GM19463 (cell line): ENCODE measurements around the gene LRP1B.

Experiments
- ATAC-seq: cut with Tn5 transposase; IDR thresholded peaks from one replicate; pipeline ENCODE4 v1.9.1; 2021; ENCODE audit warnings: mild to moderate bottlenecking, moderate library complexity; ENCODE audit not compliant: unreplicated experiment

LRP1B gene

DNA sequence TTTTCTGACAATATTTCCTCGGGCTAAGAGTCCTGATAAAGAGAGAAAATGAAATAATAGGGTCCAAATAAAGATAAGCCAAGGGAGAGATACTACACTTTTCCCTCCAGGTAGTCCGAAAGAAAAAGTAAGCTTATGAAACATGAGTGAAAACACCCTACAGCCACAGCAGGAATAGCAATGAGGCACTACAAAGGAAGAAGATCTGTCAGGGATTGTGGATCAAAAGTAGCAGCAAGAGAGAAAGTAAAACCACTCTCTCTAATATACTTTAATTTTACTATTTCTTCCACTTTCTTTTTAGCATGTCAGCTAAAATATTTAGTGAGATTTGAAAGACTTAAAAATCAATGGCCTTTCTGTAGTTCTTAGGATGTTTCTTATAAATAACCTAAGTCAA, 1601.8 kb downstream of the LRP1B start:
- no peak for ATAC-seq

DNA sequence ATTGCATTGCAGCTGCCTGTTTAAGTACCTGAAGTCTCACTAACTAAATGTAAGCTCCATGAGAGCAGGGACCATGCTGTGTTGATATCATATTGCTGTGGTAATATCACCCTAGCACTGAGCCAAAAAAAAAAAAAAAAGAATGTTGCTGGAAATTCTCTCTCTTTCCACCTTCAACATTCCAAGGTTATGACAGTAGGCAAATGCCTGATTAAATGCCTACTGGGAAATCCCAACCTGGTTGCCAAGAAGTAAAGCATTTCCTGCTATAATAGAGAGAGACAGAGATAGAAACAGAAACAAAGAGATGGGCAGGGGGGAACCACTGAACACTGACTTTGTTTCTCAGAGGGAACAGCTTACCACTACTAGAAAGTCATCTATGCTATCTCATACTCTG, 1604.2 kb downstream of the LRP1B start:
- no peak for ATAC-seq

DNA sequence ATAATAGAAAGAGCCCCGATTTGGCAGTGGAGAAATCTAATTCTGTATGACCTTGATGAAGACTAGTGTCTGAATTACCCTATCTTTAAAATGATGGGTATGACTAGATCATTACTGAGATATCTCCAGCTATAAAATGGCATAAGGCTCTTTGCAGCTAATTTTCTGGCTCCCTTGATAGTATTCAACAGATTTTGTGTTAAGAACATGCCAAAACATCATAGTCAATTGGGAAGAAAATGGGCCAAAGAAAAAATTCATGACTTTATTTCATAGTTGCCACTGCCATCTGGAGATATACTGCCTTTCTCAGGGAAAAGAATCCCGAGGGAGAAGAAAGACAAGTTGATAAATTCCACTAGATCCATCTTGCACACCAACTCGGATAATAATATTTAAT, 1618.7 kb downstream of the LRP1B start:
- no peak for ATAC-seq

DNA sequence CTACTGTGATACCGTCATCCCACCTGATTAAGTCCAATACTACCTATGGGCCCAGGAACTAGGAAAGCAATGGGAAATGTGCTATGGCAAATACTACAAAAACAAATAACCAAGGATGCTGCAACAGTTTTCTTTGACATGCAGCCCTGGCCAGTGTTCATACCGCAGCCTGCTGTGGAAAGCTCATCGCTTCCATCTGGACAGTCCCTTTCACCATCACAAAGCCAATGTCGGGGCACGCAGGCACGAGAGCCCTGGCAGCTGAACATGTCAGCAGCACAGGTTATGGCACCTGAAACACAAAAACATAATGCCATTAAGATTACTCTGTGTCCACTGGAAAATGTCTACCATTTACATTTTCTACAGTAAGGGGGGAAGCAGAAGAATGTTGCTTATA, 1621.1 kb downstream of the LRP1B start:
- ATAC-seq: no peak

DNA sequence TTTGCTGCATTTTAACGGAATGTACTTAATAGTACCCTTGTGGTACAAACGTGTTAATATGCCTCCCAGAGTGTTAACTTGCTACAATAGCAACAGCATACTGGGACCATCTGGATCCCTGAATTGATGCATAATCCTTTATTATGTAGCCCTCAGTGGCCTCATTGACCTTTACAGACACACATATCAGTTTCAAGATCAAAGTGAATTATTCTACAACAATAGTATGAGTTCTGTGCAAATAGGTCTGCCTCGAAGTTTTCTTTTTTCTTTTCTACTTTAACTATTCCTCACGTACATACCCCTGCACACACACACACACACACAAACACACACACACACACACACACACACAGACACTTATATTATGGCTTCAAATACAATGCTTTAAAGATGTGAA, 1622.1 kb downstream of the LRP1B start:
- ATAC-seq: no peak

DNA sequence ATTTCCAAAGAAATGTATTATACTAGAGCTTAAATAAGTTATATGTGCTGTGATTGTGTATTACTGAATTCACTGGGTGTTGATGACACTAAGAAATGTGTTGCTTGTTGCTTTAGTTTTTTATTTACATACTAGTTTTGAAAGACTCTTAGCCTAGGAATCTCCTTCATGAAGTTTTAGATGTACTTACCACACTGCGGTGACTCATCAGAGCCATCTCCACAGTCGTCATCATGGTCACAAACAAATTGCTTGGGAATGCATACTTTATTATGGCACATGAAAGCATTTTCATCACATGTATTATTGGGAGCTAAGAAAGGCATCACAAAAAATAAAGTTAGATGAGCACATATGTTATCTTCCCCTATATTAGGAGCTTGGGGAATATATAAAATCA, 1624.2 kb downstream of the LRP1B start:
- no peak for ATAC-seq

DNA sequence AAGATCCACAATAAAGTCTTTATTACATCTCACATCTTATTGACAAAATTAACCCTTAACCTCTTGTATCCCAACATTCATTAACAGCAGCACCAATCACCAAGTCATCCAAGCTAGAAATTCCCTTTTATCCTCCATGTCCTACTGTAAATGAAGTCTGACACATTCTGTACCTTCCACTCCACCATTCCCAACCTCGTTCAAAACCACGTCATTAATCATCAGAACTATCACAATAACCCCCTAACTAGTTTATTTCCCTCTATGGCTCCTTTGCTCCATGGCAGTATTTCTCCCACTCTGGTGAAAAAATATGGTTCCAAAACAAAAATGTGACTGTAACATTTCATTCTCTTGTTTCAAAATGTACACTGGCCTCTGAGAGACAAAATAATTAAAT, 1626.2 kb downstream of the LRP1B start:
- ATAC-seq: no peak

DNA sequence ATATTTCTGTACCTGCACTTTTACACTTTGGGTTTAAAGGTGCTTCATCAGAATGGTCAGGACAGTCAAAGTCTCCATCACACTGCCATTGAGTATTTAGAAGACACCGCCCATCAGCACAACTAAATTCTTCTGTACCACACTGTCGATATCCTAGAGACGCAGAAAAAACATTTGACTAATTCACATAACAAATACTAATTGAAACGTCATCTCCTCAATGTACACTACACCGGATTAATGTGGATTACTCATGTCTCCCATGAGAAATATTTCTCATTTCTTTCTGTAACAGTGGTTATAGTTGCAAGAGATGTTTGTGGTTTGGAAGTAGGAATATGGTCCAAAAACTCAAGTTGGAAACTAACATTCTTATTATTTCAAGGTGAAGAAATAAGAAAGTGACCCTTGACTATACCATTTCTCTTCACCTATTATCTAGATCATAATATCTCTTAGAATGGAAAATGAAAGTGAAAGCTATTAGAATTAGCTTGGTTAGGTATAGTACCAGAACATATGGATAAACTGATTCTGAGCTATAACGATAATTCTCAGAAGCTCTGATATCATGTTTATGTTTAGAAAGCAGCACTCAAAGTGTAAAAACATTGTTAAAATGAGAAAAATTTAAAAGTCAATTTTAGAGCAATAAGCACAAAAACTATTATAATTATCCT, 1627.7 kb downstream of the LRP1B start:
- no peak for ATAC-seq

DNA sequence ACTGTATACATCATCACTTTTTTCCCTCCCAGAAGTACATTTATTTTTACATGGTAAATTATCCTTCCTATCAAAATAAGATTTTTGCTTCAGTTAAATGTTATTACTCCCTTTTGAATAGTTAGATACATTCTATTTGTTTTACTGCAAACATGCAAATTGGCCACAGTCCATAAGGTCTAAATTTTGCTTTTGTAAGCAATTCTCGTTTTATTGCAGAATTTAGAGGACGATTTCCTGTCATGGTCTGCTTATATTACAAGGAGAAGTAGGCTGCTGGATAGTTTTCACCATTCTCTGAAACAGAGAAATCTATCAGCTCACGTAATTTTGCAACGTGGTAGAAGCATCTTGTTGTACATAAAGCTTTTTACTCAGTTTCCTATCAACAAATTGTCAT, 1632.5 kb downstream of the LRP1B start:
- ATAC-seq: no peak

DNA sequence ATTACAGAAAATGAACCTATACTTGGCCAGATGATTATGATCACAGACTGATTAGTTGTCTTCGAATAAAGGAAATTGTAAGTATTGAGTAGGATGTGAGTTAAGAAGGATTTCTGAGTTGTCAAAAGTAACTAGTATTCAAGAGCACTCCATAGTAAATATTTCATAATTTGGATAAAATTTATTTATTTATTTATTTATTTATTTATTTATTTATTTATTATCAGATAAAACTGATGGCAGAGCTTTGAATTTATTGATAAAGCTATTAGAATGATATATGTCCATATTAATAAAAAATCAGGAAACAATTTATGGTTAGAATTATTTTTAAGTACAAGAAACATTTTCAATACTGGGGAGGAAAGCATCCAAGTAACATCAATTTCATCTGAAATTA, 1634.1 kb downstream of the LRP1B start:
- no peak for ATAC-seq

DNA sequence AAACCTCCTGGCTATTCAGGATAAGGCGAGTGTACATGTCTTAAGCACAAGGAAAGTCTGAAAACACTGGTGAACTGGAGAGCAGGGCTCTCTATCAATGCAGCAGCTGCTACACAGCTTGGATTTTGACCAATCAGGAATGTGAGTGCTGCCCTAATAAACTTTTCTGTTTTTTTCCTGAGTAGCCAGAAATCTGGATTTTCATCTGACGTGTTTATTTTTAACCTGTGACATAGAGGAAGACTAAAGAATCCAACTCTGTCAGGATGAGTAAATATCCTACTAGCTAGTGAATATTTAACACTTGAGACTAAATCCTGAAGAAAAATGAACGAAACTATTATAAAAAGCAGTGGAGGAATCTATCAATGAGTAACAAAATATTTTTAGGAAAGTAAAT, 1638.9 kb downstream of the LRP1B start:
- ATAC-seq: no peak

DNA sequence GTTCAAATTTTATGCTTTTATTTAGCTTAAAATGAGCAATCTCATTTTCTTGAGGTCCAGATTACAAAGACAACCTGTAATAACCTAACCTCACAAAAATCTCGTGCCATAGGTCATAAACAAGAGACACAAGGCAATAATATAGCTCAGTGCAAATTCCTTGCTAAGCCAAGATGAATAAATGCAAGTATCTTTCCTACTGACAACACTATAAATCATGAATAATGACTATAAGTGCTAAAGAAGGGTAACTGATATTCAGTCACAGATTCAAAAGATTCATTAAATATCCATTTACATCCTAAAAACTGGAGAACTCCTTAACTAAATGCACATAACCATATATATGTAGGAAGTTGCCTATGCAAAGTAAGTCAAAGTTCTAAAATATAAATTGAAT, 1641.6 kb downstream of the LRP1B start:
- ATAC-seq: no peak

DNA sequence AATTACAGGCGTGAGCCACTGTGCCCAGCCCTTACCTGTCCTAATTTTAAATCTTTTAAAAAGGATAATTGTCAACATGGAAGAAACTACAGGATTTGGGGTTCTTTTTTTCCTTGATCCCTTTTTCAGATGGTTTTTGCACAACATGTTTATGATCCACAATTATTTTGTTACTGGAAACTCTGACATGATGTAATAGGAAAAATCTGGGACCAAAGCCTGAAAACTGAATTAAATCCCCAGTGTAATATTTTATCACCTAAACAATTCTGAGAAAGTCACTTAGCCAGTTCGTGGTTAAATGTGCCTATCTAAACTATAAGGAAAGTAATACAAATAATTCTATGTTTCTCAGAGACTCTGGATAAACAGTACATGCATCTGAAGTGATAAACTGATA, 1649.7 kb downstream of the LRP1B start:
- ATAC-seq: no peak

DNA sequence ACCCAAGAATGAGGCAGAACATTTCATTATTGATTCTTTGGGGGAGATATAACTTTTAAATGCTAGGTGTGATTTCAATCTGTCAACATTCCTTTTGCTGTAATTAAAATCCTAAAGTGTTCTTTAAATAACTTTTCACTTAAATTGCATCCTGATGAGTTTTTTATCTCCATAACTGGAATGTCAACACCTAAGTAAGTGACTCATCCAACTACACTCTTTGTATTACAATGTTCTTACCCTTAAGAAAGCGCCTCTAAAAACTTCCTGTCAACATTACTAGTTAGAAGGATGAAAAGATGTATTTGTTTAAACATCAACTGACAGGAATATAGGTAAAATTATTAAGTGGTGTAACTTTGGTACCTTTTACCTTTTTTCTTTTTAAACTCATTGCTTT, 1657.0 kb downstream of the LRP1B start:
- no peak for ATAC-seq

DNA sequence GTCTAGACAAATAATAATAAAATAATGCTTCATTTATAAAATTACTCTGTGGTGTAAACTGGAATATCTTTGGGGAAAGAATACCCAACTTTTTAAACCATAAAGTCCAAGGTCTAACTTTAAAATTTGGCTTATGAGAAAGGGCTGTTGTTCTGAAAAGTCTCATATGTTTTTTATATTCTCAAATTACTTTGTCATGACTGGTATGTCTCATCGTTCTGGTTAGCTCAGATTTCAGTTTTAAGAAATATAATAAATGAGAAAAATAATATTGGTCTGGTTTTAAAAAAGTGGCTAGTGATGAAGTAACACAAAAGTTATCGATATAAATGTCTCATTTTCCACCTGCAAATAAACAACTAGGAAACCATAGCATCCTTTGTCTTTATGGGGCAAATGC, 1658.1 kb downstream of the LRP1B start:
- ATAC-seq: no peak

DNA sequence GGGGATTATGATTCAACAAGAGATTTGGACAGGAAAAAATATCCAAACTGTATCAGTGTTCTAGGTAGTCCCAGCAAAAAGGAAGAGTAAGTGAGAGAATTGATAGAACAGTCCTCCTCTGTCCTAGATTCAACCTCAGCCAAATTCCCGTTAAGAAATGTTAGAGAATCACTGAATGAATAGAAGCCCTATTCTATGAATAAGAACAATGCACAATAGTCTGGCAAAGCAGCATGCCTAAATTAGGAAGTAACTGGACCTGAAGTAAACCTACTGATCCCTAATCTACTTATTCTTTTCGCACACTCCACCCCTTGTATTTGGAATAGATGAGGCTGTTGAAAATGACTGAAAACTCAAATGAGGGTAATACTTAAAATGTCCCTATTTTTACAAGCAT, 1665.5 kb downstream of the LRP1B start:
- ATAC-seq: no peak

DNA sequence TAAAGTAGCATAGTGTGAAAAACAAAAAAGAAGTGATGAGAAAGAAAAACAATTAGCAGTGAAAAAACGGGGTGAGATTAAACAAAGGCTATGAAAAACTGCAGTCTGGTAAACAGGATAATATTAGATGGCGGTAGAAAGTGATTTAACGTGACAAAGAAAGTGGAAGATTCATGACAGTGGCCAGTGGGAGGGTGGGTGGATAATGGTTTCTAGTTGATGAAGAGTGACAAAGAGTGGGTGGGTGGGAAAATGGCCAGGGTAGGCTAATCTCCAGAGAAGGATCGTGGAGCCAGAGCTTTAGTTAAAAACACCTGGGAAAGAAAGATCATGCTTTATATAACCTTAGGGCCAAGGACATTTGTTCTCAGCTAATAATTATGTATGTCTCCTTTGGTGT, 1667.8 kb downstream of the LRP1B start:
- ATAC-seq: no peak

DNA sequence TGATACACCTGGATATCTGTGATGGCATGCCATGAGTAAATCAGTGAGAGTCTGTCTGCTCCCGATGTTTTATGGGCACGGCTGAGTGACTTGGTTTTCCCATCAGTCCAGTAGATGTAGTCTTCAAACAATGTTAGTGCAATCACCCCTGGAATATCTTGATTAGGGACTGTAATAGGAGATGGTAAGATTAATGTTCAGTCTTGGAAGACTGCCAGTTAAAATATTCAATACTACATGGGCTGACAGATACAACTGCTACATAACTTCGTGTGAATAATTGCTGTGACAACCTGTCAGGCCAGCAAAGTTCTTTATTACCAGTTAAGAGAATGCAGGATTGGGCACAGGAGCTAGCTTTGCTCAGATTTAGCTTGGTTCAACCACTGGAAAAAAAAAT, 1673.3 kb downstream of the LRP1B start:
- ATAC-seq: no peak

DNA sequence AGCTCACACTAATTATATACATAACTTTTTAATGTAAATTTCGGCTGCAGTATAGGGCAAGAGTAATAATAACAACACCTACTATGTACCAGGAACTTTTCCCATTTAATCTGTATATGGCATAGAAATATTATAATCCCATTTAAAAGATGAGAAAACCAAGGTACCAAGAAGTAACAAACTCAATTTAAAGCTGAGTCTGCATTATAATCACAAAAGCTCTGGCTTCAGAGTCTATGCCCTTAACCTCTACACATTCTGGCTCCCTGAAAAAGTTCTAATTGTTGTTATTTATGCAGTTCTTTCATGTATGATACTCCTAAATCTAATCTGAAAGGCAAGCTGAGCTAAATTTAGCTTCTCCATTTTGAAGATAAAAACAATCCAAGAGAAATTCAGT, 1675.5 kb downstream of the LRP1B start:
- ATAC-seq: no peak

DNA sequence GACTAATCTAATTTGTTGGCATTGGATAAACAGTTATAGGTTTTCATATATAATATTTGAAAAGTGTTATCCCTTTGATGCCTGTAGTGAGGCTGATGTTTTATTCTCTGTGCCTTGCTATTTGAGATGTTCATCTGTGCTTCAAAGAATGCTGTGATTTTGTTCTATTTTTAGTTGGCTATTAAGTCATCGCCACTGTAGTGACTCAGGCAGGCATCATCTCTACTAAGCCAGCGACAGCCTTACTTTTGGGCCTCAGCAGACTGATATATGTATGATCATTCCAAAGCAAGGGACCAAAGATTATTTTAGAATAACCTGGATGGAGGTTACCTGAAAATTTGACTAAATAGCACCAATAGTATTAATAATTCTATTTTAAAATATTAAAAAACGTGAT, 1676.1 kb downstream of the LRP1B start:
- no peak for ATAC-seq

DNA sequence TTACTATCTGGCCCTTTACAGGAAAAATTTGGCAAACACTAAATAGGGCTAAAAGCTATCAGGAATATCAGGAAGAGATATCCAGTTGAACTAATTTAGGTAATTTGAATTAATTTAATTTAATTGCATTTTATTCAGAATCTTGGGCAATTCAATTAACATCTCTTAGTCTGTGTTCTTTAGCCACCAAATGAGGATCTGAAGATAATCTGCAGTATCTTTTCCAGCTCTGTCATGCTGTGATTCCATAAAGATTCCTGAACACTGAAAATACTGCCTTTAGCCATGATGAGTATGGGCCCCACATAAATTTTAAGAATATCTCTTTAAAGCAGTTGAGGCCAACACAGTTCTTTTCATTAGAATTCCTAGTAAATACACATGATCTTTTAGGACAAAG, 1679.5 kb downstream of the LRP1B start:
- ATAC-seq: no peak

DNA sequence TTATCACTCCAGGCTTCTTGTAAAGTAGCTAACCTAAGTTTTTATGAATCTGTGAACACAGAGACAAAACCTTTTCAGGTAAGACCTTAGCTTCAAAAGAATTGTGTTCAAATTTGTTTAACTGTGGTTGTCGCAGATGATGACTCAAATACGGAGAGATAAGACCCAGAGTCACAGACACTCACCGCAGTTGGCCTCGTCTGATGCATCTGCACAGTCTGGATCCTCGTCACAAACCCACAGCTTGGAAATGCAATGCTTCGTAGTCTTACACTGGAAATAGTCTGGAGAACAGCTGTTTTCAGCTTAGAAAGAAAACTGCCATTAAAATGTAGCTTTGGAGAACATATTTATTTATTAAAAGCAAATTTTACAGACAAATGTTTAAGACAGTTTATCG, 1688.5 kb downstream of the LRP1B start:
- ATAC-seq: no peak

DNA sequence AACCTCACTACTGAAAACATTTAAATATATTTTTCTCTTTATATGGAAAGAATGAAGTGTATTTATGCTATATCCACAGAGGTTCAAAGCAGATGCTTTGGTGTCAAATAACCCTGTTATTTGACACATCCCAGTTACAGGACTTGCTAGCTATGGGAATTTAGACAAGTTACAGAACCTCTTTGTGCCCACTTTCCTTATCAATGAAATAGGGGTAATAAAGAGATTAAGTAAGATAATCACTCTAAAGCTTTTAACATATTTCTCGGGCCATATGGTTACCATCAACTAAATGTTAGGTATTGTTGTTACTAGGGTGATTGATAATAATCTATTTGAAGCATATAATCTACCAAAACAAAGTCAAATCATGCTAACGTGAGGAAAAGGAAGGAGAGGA, 1690.0 kb downstream of the LRP1B start:
- no peak for ATAC-seq

DNA sequence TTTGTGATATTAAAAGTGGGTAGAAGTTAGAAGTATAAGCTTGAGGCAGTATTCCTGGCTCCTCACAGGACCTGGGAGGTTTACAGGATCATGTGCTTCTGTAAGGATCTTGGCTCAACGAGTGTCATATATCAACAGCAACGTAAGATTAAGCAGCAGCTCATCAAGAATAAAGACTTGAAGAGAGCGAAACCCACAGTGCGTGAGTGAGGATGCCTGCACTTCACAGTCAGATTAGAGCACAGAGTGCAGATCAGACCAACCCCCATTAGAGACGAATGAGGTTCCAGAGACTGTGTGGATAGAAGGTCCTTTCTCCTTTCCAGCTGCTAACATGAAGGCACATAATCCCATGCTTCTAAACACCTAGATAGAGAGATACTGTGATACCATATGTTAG, 1693.9 kb downstream of the LRP1B start:
- no peak for ATAC-seq
